GM23248 (cell line): ENCODE data around the gene CCDC192.

ENCODE experiments used
- EZH2 ChIP-seq: fragments of 200-600 bp; sonication (generic); IDR thresholded peaks from 2 replicates; pipeline ENCODE4 v1.6.1; 2018; ENCODE audit warnings: antibody characterized with exemption, mild to moderate bottlenecking; ENCODE audit not compliant: insufficient read depth, poor library complexity, severe bottlenecking
- EZH2phosphoT487 ChIP-seq: fragments of 200-600 bp; sonication (generic); IDR thresholded peaks from 2 replicates; pipeline ENCODE4 v1.6.1; 2018; ENCODE audit warnings: antibody characterized with exemption, moderate library complexity, mild to moderate bottlenecking, low read depth; ENCODE audit not compliant: insufficient read depth

- no peak for TF ChIP-seq EZH2
- no peak for TF ChIP-seq EZH2phosphoT487
Measured at GRCh38 chr5:127976525-127976924, 273.3 kb downstream of the CCDC192 start.
